NCI-H1105 treated with DMSO at 0.1 percent for 48 hours (cell line): ENCODE measurements around the gene DUSP15.
A peak's percentile ranks its signal among the peaks of the same experiment; 100 is the strongest.

Experiments
- DNase-seq: peaks from one replicate; lab custom pipeline; 2025; lab: John Stamatoyannopoulos, UW

The DUSP15 gene

DNA sequence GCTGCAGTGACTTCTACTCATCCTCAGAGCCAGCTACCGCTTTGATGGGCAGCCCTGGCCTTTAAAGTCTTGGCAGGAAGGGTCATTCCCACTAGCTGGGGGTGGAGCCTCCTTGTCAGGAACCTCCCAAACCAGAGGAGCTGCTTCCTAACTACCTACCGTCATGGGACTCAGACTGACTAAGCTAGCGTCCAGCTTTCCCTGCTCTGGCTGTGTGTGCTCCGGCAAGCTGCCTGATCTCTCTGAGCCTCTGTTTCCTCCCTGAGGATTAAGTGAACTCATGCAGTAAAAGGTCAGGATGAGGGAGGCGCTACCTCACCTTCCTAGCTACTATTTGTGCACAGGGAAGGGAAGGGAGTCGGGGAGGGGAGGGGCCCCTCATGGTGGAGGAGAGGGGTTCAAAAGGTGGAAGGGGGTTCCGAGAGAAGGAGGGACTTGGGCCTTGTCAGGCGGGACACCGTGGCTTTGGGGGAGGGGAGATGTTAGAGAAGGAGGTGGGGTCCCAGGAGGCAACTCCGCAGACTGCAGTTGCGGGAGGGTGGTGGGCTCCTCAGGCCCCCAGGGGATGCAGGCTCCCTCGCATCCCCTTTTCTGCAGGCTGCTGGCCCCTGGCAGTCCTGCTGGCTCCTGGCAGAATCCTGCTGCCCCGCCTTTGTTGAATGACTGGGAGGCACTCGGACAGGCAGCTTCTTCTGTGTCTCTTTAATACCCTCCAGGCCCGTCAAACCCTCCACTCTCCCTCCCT lies 9.8 kb downstream of the DUSP15 start:
- no peak for DNase-seq

DNA sequence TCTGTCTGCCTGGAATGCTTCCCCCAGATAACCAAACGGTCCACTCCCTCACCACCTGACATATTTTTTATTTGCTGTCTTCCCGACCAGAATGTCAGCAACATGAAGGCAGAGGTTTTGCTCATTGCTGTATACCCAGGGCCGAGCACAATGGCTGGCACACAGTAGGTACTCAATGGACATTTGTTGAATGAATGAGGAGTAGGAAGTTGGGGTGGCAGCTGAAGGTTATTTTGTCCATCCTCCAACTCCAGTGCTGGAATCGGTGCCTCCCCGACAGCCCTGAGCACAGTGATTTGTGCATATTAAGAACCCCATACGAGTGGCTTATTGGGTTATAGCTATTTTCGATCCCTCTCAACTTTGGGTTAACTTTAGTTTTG lies 10.3 kb downstream of the DUSP15 start:
- no peak for DNase-seq

DNA sequence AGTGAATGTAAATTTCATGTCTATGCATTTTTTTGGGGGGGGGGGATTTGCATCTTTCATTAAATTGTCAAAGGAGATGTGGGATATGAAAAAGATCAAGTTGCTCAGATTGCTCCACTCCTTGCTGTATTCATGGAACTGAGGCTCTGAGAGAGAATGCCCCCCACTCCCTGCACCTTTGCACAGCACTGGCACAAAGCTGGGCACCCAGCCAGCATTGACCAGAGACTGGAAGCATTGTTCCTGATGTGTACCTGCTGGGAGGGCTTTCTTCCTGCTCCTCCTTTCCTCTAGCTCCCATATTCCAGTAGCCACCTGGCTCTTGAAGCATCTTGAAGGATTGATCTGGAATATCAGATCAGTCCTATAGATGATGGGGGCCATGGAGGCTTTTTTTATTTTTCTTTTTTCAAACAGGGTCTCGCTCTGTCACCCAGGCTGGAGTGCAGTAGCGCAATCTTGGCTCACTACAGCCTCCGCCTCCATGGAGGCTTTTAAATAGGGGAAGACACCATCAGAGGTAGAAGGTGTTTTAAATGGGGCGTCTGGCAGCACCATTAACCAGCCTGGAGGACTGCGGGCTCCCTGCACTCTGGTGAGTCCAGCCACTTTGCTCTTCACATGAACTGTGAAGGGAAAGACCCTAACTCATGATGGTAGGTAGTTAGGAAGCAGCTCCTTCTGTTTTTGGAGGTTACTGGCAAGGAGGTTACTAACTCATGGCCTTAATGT lies 10.9 kb downstream of the DUSP15 start:
- DNase-seq: no peak

DNA sequence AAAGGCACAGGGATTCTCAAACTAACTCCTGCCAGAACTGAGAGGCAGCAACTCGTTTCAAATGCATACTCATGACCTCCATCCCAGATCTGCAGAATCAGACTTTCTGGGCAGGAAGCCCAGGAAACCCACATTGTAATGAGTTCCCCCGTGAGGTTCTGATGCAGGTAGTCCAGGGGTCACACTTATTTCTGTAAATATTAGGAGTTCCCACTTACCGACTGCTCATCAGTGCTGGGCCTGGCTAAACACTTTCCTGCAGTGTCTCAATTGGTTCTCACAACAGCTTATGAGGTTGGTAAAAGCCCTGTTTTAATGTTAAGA lies 11.6 kb downstream of the DUSP15 start:
- DNase-seq: no peak

DNA sequence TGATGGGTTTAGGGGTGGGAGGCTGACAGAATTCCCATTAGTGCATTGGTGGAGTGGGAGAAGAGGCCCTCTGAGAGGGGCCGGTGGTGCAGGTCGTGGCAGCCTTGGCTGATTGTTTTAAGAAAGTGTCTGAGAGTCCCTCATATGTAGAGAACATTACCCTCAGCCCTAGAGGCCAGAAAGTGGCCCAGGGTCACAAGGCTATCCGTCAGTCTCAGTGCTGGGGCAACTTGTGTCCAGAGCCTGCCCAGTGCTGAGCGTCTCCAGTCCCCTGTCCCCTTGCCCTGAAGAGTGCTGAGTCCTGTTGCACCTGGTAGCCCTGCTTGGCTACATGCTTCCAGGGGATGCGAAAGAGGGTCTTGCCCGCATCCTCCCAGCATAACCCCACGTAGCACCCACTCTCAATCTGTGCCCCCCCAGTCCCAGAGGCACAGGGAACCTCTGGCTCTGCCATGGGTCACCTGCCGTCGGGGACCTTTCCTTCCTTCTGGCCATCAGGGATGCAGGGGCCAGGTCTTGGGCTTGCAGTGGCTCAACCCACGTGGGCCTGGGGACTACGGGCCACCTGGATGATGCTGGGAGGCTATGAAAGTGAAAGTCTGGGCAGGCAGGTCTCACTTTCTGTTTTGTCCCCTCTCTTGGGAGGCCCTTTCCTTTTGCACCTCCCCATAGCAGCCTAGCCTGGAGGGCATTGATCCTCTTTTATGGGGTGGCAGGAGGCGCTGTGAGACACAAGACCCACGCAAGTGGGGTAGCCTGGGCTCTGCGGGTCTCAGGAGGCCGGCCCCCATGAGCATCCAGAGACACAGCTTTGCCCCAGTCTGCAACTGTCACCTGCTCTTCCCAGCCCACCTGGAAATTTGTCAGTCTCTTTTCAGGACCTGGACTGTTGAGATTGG lies 12.2 kb downstream of the DUSP15 start:
- no peak for DNase-seq

DNA sequence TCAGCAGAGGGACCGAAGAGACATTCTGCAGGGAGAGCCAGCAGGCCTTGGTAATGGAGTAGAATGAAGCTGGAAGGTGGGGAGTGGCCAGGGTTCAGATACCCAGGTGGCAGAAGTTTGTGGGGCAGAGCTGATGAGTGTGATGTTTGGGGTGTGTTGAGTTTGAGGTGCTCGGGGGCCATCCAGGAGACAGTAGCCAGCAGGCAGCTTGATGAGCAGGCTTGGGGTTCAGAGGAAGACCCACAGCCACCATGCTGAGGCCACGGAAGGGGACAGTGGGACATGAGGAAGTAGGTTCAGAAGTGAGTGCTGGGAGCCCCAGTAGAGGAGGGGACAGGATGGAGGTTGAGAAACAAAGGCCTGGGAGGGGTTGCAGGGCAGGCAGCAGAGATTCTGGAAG lies 13.8 kb downstream of the DUSP15 start:
- DNase-seq: no peak

DNA sequence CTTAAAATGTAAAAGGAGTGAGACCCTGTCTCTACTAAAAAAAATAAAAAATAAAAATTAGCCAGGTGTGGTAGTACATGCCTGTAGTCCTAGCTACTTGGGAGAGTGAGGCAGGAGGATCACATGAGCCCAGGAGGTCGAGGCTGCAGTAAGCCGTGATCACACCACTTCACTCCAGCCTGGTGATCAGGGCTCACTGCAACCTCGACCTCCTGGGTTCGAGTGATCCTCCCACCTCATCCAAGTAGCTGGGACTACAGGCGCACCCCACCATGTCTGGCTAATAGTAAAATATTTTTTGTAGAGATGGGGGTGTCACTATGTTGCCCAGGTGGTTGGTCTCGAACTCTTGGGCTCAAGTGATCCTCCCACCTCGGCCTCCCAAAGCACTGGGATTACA lies 16.8 kb downstream of the DUSP15 start:
- no peak for DNase-seq

DNA sequence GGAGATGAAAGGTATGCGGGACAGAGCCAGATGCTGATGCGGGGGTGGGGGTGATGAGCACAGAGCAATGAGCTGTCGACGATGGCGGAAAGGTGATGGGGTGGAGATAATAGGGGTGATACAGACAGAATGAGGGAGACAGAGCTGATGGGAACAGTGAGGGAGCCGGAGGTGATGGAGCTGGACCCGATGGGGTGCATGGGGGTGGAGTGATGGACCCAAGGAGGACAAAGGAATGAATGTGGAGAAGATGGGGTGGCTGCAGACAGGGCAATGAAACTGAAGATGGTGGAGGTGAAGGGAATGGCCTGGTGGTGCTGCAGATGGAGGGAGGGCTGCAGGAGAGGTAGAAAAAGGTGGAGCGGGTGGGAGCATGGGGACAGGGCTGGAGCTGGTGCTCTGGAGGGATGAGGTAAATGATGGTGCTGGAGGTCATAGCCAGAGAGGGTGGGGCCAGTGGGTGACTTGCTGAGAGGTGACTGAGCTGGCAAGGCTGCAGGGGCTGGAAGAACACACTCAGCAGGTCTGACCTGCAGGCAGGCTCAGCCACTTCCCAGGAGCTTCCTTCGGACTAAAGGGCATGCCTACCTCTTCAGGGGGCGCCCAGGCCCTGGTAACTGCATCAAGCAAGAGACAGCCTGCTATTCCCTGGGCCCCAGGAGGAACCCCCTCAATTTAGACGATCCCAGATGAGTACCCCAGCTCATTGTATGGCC lies 18.9 kb downstream of the DUSP15 start:
- DNase-seq: no peak

DNA sequence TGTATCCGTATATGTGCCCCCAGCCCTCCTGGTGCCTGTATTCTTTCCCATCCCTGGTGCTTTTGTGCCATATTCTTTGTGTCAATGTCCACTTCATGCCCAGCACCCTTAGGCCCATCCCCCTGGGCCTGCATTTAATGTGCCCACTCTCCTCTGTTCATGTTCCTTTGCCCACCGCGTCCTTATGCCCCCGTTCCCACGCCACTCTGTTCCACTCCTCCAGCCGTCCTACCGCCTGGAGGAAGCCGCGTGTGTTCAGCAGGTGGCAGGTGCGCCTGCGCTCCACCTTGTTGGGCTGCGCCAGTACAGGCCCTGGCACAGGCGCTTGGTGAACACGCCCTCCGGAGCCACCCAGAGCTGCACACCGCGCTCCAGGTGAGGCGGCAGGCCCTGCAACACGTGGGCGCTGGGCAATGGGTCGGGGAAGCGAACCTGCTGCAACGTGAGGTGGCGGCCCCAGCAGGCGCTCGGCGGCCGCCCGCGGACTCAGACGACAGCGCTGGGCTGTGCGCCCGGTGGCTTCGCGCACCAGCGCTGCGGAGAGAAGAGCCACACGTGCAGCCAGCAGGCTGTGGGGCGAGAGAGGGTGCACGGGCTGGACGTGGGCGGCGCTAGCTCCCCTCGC lies 20.9 kb downstream of the DUSP15 start:
- peak; percentile 87 for DNase-seq

DNA sequence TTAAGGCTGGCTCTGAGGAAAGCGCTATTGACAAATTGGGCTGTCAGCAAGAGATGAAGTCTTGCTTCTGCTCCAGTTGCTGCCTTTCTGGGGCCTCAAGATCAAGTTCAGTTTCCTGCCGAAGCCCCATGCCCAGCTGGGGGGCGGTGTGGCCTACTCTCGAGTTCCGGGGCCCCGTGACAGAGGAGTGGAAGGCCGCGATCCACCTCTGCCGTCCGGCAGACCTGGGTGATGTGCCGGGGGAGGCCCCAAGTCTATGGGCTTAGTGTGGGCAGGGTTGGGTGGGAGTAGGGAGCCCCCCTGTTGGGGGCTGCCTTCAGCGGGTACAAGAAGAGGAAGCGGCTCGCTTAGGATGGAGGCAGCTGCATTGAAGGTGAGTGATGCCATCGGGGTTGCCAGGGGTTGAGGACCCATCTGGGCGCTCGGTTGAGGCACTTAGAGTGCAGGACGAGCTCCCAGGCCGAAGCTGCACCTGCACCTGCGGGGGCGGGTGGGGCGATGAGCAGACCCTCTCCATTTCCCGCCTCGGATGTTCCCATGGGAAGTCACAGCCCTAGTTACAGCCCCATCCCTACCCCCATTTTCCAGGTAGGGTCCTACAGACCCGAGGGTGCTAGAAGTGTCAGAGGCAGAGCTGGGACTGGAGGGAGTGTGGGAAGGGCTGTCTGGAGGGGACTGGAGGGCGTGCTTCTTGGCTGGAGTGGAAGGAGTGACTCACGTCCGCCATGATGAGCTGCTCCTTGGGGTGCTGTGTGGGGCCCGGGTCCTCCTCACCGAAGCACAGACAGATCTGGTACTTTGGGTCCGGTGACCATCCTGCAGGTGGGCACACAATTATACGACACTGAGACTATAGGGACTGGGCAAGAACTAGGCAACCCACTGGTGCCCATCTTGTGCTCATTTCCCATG lies 22.0 kb downstream of the DUSP15 start:
- no peak for DNase-seq

DNA sequence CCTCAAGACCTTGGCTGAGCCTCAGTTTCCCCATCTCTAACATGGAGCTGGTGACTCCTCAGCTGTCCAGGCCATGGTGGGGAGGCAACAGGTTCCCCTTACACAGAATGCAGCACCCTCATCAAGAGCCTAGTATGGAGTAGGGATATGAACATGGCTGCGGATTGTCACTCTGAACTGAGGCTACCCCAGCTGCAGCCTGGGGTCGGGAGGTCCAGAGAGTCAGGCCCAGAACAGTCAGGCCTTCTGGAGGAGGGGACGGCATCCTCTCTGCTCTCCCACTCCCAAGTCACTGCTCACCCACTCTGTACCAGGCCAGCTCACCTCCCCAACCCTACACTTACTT lies 23.6 kb downstream of the DUSP15 start:
- DNase-seq: no peak

DNA sequence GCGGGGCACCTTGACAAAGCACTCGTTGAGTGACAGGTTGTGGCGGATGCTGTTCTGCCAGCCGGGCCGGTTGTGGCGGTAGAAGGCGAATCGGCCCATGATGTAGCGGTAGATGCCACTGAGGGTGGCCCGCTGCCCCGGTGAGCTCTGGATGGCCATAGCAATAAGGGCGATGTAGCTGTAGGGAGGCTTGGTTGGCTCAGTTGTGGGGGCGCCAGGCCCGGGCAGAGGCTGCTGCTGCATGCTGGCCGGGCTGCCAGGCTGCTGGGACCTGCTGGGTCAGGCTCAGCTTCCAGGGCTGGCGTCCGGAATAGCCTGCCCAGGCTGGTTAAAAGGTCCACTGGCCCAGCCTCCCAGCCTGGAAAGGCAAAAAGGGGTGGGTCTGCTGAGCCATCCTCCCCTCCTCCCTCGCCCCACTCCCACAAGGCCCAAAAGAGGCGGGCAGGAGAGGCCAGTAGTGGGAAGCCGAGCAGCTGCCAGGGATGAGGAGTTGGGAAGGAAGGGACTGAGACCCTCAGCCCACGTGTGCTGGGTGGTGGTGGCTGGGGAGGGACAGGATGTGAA lies 24.9 kb downstream of the DUSP15 start, which contains the start of gene FOXS1:
Gene FOXS1, minus strand, starts transcription at position 305 of the 564 bp plus-strand sequence. Its CDS starts 62 bp downstream, at position 243.
- DNase-seq: no peak

DNA sequence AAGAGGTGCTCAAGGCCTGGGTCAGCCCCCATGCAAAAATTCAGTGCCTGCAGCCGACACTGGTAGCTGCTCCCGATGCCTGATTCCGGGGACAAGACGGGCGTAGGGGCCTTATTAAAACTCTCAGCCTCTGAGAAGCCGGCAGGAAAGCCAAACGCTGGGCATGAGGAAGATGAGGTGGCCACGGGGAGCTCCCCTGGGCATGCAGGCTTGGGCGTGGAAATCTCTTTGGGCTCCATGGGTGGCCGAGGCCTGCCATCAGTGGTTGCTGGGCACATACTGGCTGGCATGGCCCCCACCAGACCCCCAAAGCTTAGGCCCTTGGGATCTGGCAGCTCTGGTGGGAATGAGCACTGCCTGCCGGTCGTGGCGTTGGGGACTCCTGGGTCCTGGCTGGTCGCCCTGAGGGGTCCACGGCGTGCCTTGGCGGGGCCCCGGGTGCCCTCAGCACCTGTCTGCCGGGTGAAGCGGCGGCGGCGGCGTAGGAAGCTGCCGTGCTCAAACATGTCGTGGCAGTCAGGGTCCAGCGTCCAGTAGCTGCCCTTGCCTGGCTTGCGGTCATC lies 25.5 kb downstream of the DUSP15 start:
- no peak for DNase-seq

DNA sequence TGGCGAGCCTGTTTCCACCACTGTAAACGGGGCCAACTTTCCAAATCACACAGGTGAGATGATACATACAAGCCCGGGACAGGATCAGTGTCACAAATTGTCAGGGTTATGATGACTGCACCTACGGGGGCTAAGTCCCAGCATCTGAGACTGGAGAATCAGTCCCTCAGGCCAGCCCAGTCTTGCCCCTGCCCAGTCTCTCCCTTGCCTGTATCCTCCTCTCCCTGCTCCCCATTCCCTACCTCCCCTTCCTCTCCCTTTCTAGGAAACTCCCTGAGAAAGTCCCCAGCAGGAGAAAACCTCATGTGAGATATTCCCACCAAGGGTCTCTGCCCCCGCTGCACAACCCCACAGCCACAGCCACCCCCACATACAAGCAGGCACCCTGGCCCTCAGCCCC lies 26.4 kb downstream of the DUSP15 start:
- no peak for DNase-seq

DNA sequence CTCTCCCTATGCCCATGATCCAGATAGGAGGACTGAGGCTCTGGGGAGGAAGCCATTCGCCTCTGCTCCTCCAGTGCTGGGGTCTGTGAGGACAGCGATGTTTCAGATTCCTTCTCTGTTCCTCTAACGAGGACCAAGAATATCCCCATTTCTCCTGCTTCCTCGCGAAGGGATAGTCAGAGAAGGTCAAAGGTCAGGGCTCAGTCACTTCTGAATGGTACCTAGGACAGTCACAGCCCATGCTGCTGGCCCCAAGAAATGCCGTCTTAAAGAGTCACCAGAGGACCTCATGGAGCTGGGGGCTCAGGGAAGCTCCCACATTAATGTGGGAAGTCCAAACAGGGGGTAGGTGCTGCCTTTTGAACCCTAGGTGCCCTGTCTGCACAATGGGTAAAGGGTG lies 27.0 kb downstream of the DUSP15 start:
- DNase-seq: no peak

DNA sequence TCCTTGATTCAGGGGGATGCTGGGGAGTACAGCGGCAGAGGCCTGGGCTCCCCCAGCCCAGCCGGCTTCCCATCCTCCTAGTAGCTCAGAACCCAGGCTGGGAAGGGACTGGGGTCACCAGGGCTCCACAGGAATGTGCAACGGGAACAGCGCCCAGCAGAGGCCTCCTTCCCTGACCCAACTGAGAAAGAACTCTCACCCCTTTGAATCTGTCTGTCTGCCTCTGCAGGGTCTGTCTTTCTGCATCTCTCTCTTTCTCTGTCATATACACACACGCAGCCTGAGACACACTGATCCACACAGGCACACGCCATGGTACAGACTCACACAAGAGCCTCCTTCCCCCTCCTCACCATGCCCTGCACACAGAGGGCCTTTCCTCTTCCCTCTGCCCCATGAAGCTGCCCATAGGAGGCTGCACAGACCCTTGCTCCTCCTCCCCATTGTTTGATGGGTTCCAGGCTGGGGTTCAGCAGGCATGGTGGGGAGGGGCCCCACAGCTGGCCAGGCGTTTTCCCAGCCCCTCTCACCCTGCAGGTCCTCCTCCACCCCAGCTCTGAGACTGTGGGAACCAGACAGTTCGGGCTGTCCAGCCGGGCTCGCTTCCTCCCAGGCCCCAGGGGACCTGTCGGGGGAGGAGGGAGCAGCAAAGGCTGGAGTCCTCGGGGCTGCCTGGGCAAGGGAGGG lies 27.7 kb downstream of the DUSP15 start:
- DNase-seq: no peak

DNA sequence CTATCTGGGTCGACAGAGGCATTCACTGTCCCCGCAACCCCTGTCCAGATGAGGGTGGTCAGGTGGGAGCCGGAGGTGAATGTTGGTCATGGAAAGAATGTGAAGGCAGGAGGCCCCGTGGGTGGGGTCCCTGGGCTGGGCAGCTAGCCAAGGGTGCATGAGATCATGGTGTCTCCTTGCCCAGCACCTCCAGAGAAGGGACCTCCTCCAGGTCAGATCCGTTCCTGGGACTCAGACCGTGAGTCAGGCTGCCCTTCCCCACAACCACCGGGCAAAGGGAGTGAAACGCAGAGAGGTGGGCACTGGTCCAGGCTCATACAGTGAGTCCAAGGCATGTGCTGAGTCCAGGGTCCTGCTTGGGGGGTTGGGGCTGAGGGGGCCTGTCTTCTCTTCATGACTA lies 28.4 kb downstream of the DUSP15 start:
- DNase-seq: no peak

DNA sequence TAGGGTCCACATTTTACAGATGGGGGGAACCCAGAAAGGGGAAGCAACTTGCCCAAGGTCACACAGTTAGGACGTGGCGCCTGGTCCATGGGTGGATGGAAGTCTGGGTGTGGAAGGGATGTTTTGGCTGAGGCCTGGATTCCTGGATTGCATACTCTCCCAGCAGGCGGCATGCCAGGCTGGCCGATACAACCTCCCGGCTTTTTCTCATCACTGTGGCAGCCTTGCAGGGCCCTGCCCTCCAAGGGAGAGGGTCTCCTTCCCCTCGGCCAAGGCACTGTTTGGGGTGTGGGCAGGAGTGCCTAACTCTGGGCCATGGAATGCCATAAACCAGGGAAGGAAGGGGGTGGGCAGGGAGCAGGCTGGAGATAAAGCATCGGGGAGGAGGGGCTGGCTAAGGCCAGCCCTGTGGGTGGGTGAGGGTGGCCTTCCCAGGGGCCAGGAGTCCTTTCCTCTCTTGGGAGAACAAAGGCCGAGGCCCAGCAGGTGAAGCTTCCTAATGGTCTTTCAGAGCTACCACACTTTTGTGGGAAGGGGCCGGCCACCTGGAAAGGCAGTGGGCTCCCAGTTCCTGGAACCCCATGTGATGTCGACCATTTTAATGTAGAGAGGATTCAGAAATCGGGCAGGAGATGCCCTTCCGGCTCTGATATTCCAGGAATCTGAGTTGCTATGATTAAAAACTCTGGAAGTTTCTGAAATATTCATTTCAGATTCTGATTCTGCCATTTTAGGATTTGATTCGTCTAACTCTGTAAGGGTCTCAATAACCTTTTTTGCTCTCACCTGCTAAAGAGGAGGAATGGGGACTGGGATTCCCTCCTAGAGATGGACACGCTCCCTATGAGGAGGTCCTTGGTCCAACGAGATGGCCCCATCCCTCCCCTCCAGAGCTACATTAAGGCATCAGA lies 29.2 kb downstream of the DUSP15 start:
- DNase-seq: no peak
